ENCODE data around the gene LRP2BP.
A peak's percentile ranks its signal among the peaks of the same experiment; 100 is the strongest.

LRP2BP gene

GRCh38 chr4:185343726-185344581 is 51.8 kb downstream of the LRP2BP start:
- H4K91ac ChIP-seq (ENCODE audit: low read length) = no peak overlapping the region
- 29% methylated on average over 10 of the region's 15 CpGs for WGBS
- no peak overlapping the region for H2BK15ac ChIP-seq (ENCODE audit: low read depth, poor library complexity, severe bottlenecking)
- no peak overlapping the region for H3K4ac ChIP-seq (ENCODE audit: low read depth in 1 of 2, low read length in 2 of 2)
- peak overlapping the region in 1 of 2 experiments; percentile 20 for H3K14ac ChIP-seq (ENCODE audit: low read length in 2 of 2)
- H3K9me3 ChIP-seq (ENCODE audit: control insufficient read depth, low read length) = no peaks in the 10 kb centered on the region
- H4K8ac ChIP-seq (ENCODE audit: low read length) = no peak overlapping the region
- peak overlapping the region in 1 of 2 experiments; percentile 30 for H2BK12ac ChIP-seq (ENCODE audit: low read length in 2 of 2)
- H3K79me1 ChIP-seq (replicated peaks; ENCODE audit: low read length, poor library complexity, severe bottlenecking) = peaks cover 2% of the 10 kb centered on the region
- peak overlapping the region; percentile 31 for H2AK5ac ChIP-seq (ENCODE audit: low read length, severe bottlenecking)
- no peak overlapping the region for H3K23ac ChIP-seq (ENCODE audit: low read length in 2 of 2)
- peak; percentile 81 for DNase-seq
- H3K36me3 ChIP-seq (ENCODE audit: control insufficient read depth in 1 of 2, insufficient read depth in 2 of 2, low read depth in 1 of 2, low read length in 2 of 2) = peaks cover 9 to 30% of the 10 kb centered on the region in 2 experiments
- H3K27ac ChIP-seq (ENCODE audit: low read length, poor library complexity, severe bottlenecking) = no peak overlapping the region
- no peak overlapping the region for H2BK120ac ChIP-seq (ENCODE audit: low read depth, low read length)
- H3K18ac ChIP-seq (ENCODE audit: low read depth in 1 of 2, low read length in 2 of 2) = peak overlapping the region; percentile 14 to 30
- H3K9ac ChIP-seq (ENCODE audit: low read length) = peak overlapping the region; percentile 80
- no peak overlapping the region for H2AFZ ChIP-seq (ENCODE audit: low read depth, low read length)
- peak overlapping the region in 1 of 2 experiments; percentile 60 for H3K4me3 ChIP-seq (ENCODE audit: insufficient read depth in 1 of 2, low read depth in 1 of 2, low read length in 2 of 2)
- H3K4me2 ChIP-seq (ENCODE audit: low read length, poor library complexity, severe bottlenecking) = no peak overlapping the region
- H3K27me3 ChIP-seq (ENCODE audit: control insufficient read depth in 1 of 2, insufficient read depth in 1 of 2, low read length in 2 of 2) = no peaks in the 10 kb centered on the region
- H2BK5ac ChIP-seq (ENCODE audit: low read depth, low read length, poor library complexity, severe bottlenecking) = no peak overlapping the region
- peaks cover 5% of the 10 kb centered on the region for H3K4me1 ChIP-seq (ENCODE audit: control insufficient read depth, insufficient read depth, low read depth, low read length)

- Histone ChIP-seq H4K91ac (ENCODE audit: low read length) (no peak overlapping the region), H3K18ac (ENCODE audit: low read depth in 1 of 2, low read length in 2 of 2) (no peak overlapping the region), H3K27me3 (ENCODE audit: control insufficient read depth in 1 of 2, insufficient read depth in 1 of 2, low read length in 2 of 2) (no peaks in the 10 kb centered on the region), H3K4ac (ENCODE audit: low read depth in 1 of 2, low read length in 2 of 2) (no peak overlapping the region), H3K23ac (ENCODE audit: low read length in 2 of 2) (no peak overlapping the region), H3K4me3 (ENCODE audit: insufficient read depth in 1 of 2, low read depth in 1 of 2, low read length in 2 of 2) (no peak overlapping the region), H3K14ac (ENCODE audit: low read length in 2 of 2) (no peak overlapping the region), H3K79me1 (replicated peaks; ENCODE audit: low read length, poor library complexity, severe bottlenecking) (peaks cover 4% of the 10 kb centered on the region), H2BK12ac (ENCODE audit: low read length in 2 of 2) (no peak overlapping the region), H3K4me1 (ENCODE audit: control insufficient read depth, insufficient read depth, low read depth, low read length) (peaks cover 5% of the 10 kb centered on the region), H4K8ac (ENCODE audit: low read length) (no peak overlapping the region), H3K36me3 (ENCODE audit: control insufficient read depth in 1 of 2, insufficient read depth in 2 of 2, low read depth in 1 of 2, low read length in 2 of 2) (peaks cover 9 to 23% of the 10 kb centered on the region in 2 experiments), H3K4me2 (ENCODE audit: low read length, poor library complexity, severe bottlenecking) (no peak overlapping the region), H3K9ac (ENCODE audit: low read length) (no peak overlapping the region), H3K9me3 (ENCODE audit: control insufficient read depth, low read length) (no peaks in the 10 kb centered on the region), H2AFZ (ENCODE audit: low read depth, low read length) (no peak overlapping the region), H3K27ac (ENCODE audit: low read length, poor library complexity, severe bottlenecking) (no peak overlapping the region), H2AK5ac (ENCODE audit: low read length, severe bottlenecking) (no peak overlapping the region), H2BK5ac (ENCODE audit: low read depth, low read length, poor library complexity, severe bottlenecking) (no peak overlapping the region), H2BK15ac (ENCODE audit: low read depth, poor library complexity, severe bottlenecking) (no peak overlapping the region), H2BK120ac (ENCODE audit: low read depth, low read length) (no peak overlapping the region)
- no peak for DNase-seq
- 97% methylated on average over 5 of the region's 6 CpGs for WGBS
Observed at GRCh38 chr4:185341841-185342240, 53.9 kb downstream of the LRP2BP start.

- H3K14ac ChIP-seq (ENCODE audit: low read length in 2 of 2) = no peak overlapping the region
- WGBS = 86% methylated on average over 1 of the region's 2 CpGs
- H3K4me1 ChIP-seq (ENCODE audit: control insufficient read depth, insufficient read depth, low read depth, low read length) = peaks cover 3% of the 10 kb centered on the region
- no peak overlapping the region for H2BK12ac ChIP-seq (ENCODE audit: low read length in 2 of 2)
- no peak overlapping the region for H3K4me2 ChIP-seq (ENCODE audit: low read length, poor library complexity, severe bottlenecking)
- DNase-seq = no peak
- no peak overlapping the region for H2BK120ac ChIP-seq (ENCODE audit: low read depth, low read length)
- H4K8ac ChIP-seq (ENCODE audit: low read length) = no peak overlapping the region
- peaks cover 9 to 21% of the 10 kb centered on the region in 2 experiments for H3K36me3 ChIP-seq (ENCODE audit: control insufficient read depth in 1 of 2, insufficient read depth in 2 of 2, low read depth in 1 of 2, low read length in 2 of 2)
- H3K9ac ChIP-seq (ENCODE audit: low read length) = no peak overlapping the region
- H2AFZ ChIP-seq (ENCODE audit: low read depth, low read length) = no peak overlapping the region
- H3K4ac ChIP-seq (ENCODE audit: low read depth in 1 of 2, low read length in 2 of 2) = no peak overlapping the region
- H3K23ac ChIP-seq (ENCODE audit: low read length in 2 of 2) = no peak overlapping the region
- H2BK15ac ChIP-seq (ENCODE audit: low read depth, poor library complexity, severe bottlenecking) = no peak overlapping the region
- no peak overlapping the region for H3K27ac ChIP-seq (ENCODE audit: low read length, poor library complexity, severe bottlenecking)
- H3K18ac ChIP-seq (ENCODE audit: low read depth in 1 of 2, low read length in 2 of 2) = no peak overlapping the region
- H4K91ac ChIP-seq (ENCODE audit: low read length) = no peak overlapping the region
- H3K79me1 ChIP-seq (replicated peaks; ENCODE audit: low read length, poor library complexity, severe bottlenecking) = peaks cover 4% of the 10 kb centered on the region
- no peak overlapping the region for H3K4me3 ChIP-seq (ENCODE audit: insufficient read depth in 1 of 2, low read depth in 1 of 2, low read length in 2 of 2)
- no peak overlapping the region for H2BK5ac ChIP-seq (ENCODE audit: low read depth, low read length, poor library complexity, severe bottlenecking)
- H3K9me3 ChIP-seq (ENCODE audit: control insufficient read depth, low read length) = no peaks in the 10 kb centered on the region
- no peaks in the 10 kb centered on the region for H3K27me3 ChIP-seq (ENCODE audit: control insufficient read depth in 1 of 2, insufficient read depth in 1 of 2, low read length in 2 of 2)
- H2AK5ac ChIP-seq (ENCODE audit: low read length, severe bottlenecking) = no peak overlapping the region
Observed at GRCh38 chr4:185341377-185341776, 54.3 kb downstream of the LRP2BP start.

GRCh38 chr4:185339941-185340340 is 55.8 kb downstream of the LRP2BP start:
- Histone ChIP-seq H3K9ac (ENCODE audit: low read length) (no peak overlapping the region), H3K23ac (ENCODE audit: low read length in 2 of 2) (no peak overlapping the region), H2AFZ (ENCODE audit: low read depth, low read length) (no peak overlapping the region), H2BK15ac (ENCODE audit: low read depth, poor library complexity, severe bottlenecking) (no peak overlapping the region), H2AK5ac (ENCODE audit: low read length, severe bottlenecking) (no peak overlapping the region), H4K91ac (ENCODE audit: low read length) (no peak overlapping the region), H2BK5ac (ENCODE audit: low read depth, low read length, poor library complexity, severe bottlenecking) (no peak overlapping the region), H3K14ac (ENCODE audit: low read length in 2 of 2) (no peak overlapping the region), H3K4me3 (ENCODE audit: insufficient read depth in 1 of 2, low read depth in 1 of 2, low read length in 2 of 2) (no peak overlapping the region), H3K9me3 (ENCODE audit: control insufficient read depth, low read length) (no peaks in the 10 kb centered on the region), H3K4me2 (ENCODE audit: low read length, poor library complexity, severe bottlenecking) (no peak overlapping the region), H3K4ac (ENCODE audit: low read depth in 1 of 2, low read length in 2 of 2) (no peak overlapping the region), H2BK120ac (ENCODE audit: low read depth, low read length) (no peak overlapping the region), H3K27me3 (ENCODE audit: control insufficient read depth in 1 of 2, insufficient read depth in 1 of 2, low read length in 2 of 2) (no peaks in the 10 kb centered on the region), H3K4me1 (ENCODE audit: control insufficient read depth, insufficient read depth, low read depth, low read length) (peaks cover 5% of the 10 kb centered on the region), H3K27ac (ENCODE audit: low read length, poor library complexity, severe bottlenecking) (no peak overlapping the region), H4K8ac (ENCODE audit: low read length) (no peak overlapping the region), H2BK12ac (ENCODE audit: low read length in 2 of 2) (no peak overlapping the region), H3K18ac (ENCODE audit: low read depth in 1 of 2, low read length in 2 of 2) (no peak overlapping the region), H3K36me3 (ENCODE audit: control insufficient read depth in 1 of 2, insufficient read depth in 2 of 2, low read depth in 1 of 2, low read length in 2 of 2) (peaks cover 9 to 21% of the 10 kb centered on the region in 2 experiments), H3K79me1 (replicated peaks; ENCODE audit: low read length, poor library complexity, severe bottlenecking) (peaks cover 4% of the 10 kb centered on the region)
- 86% methylated on average over 1 of the region's 3 CpGs for WGBS
- DNase-seq = no peak

Data from mesenchymal stem cell (in vitro differentiated cells and primary cell).